ENCODE measurements around the gene ZNF70. TPM values are rescaled to one million over a fixed set of nuclear protein-coding genes. Genes with fewer than 3 reads are reported as not detected.

ZNF70 gene
- total and polyA plus RNA-seq, 7 donors, result 0.23 to 5.5 (median 2.6) TPM

DNA sequence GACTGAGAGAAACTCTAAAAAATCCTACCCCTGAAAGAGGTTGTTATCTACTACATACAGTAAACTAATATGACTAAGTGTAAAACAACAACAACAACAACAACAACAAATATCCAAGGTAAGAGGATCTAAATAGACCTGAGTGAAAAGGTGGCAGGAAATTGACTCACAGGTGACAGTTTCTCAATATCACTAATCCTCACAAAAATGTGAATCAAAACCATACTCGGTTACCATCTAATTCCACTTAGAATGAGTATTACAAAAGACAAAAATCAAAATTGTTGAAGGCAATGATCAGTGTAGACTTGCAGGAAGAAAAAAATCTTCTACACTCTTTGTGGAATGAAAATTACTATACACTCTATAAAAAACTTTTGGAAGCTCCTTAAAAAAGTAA lies 42.6 kb downstream of the ZNF70 start:
- Histone ChIP-seq H3K4me1 (no peaks in the 10 kb centered on the region), H3K9me3 (no peaks in the 10 kb centered on the region), H3K36me3 (peaks cover 0 to 100% (median 42%) of the 10 kb centered on the region in 4 donors), H3K27me3 (no peaks in the 10 kb centered on the region), H3K4me3 (no peak overlapping the region), H3K27ac (no peak overlapping the region)
- intact Hi-C loops (cut with DNase I), result no loop called here
- TF ChIP-seq POLR2A (IDR thresholded peaks at IDR 0.05) (no peak), CTCF (IDR thresholded peaks at IDR 0.05) (no peak), POLR2AphosphoS5 (IDR thresholded peaks at IDR 0.05) (no peak), EP300 (IDR thresholded peaks at IDR 0.05) (no peak)
- WGBS, 2 donors, result 73 to 87% methylated on average over 1 of the region's 1 CpG
- no peak for DNase-seq

- no peaks in the 10 kb centered on the region for H3K4me1 ChIP-seq
- intact Hi-C loops (cut with DNase I), result no loop called here
- H3K9me3 ChIP-seq, result no peaks in the 10 kb centered on the region
- H3K27ac ChIP-seq, result no peak overlapping the region
- 65 to 89% methylated on average over 3 of the region's 3 CpGs for WGBS, 2 donors
- peaks cover 0 to 95% (median 32%) of the 10 kb centered on the region in 4 donors for H3K36me3 ChIP-seq
- DNase-seq, result no peak
- H3K27me3 ChIP-seq, result no peaks in the 10 kb centered on the region
- no peak overlapping the region for H3K4me3 ChIP-seq
- no peak for TF ChIP-seq POLR2A (IDR thresholded peaks at IDR 0.05)
- TF ChIP-seq EP300 (IDR thresholded peaks at IDR 0.05), result no peak
Measured at GRCh38 chr22:23705358-23705757, 45.6 kb downstream of the ZNF70 start.

DNA sequence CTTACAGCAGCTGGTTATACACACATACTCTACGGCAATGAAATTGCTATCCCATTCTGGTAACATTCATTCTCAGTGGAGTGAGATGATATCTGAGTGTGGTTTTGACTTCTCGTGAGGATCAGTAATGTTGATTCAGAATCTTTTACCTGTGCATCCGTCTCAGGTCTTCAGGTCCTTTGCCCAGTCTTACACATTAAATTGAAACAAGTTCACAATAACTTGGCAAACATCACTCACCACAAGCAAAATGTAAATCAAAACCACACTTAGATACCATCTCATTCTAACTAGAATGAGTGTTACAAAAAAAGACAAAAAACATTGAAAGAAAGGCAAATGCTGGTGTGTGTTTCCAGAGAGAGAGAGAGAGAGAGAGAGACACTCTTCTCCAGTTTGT lies 46.1 kb downstream of the ZNF70 start:
- H3K9me3 ChIP-seq, result no peaks in the 10 kb centered on the region
- no peaks in the 10 kb centered on the region for H3K4me1 ChIP-seq
- no peak for DNase-seq
- intact Hi-C loops (cut with DNase I), result no loop called here
- H3K27me3 ChIP-seq, result no peaks in the 10 kb centered on the region
- H3K27ac ChIP-seq, result no peak overlapping the region
- TF ChIP-seq CTCF (IDR thresholded peaks at IDR 0.05) (no peak), POLR2A (IDR thresholded peaks at IDR 0.05) (no peak), EP300 (IDR thresholded peaks at IDR 0.05) (no peak), POLR2AphosphoS5 (IDR thresholded peaks at IDR 0.05) (no peak)
- no peak overlapping the region for H3K4me3 ChIP-seq
- peaks cover 0 to 95% (median 33%) of the 10 kb centered on the region in 4 donors for H3K36me3 ChIP-seq
- 84 to 90% methylated on average over 3 of the region's 3 CpGs for WGBS, 2 donors

- TF ChIP-seq CTCF (IDR thresholded peaks at IDR 0.05), result no peak
- TF ChIP-seq POLR2A (IDR thresholded peaks at IDR 0.05), result no peak
- TF ChIP-seq POLR2AphosphoS5 (IDR thresholded peaks at IDR 0.05), result no peak
- no peak for TF ChIP-seq EP300 (IDR thresholded peaks at IDR 0.05)
- H3K4me3 ChIP-seq, result no peak overlapping the region
- H3K27me3 ChIP-seq, result no peaks in the 10 kb centered on the region
- no peak for DNase-seq
- 94 to 95% methylated on average over 5 of the region's 5 CpGs for WGBS, 2 donors
- H3K27ac ChIP-seq, result no peak overlapping the region
- H3K9me3 ChIP-seq, result no peaks in the 10 kb centered on the region
- intact Hi-C loops (cut with DNase I), result no loop called here
- H3K4me1 ChIP-seq, result no peaks in the 10 kb centered on the region
- H3K36me3 ChIP-seq, result peaks cover 0 to 95% (median 31%) of the 10 kb centered on the region in 4 donors
Measured at GRCh38 chr22:23704062-23704461, 46.9 kb downstream of the ZNF70 start.

DNA sequence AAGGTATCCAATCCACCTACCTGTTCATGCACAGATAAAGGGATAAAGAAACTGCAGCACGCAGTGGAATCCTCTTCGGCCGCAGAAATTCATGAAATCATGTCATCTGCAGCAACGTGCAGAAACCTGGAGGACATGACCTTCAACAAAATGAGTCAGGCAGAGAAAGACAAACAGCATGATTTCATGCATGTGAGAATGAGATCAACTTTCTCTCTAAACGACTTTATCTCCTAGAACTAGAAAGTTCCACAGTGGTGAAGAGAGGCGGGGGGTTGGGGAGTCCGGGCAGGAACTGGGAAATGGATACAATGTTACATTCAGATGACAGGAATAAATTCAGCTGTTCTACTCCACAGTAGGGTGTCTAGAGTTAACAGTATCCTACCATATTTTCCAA lies 50.2 kb downstream of the ZNF70 start:
- no peak for DNase-seq
- no peak for TF ChIP-seq POLR2AphosphoS5 (IDR thresholded peaks at IDR 0.05)
- no peak for TF ChIP-seq EP300 (IDR thresholded peaks at IDR 0.05)

DNA sequence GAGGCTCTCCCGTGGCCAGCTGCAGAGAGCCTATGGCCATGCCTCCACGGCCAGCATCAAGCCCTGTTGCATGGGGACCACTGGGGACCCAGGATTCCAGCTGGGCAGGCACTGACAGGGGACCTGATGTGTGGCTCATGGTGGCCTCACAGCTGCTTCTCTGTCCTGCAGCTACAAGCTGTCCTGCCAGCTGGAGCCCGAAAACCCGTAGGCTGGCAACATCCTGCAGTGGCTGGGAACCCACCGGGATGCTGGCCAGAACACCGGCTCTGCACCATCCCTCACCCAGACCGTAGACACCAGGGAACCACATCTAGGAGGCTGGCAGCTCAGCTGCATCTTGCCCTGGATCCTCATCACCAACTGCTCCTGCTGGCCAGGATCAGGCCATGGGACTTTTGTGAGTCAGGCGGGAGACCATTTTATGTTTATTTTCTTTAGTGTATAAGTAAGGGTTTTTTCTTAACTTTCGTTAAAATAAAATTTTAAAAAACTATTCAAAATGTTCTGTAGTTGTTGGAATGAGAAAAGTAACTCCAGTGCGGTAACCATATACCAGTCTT lies 52.2 kb downstream of the ZNF70 start:
- Histone ChIP-seq H3K4me1 (no peaks in the 10 kb centered on the region), H3K4me3 (no peak overlapping the region), H3K9me3 (no peaks in the 10 kb centered on the region), H3K27me3 (no peaks in the 10 kb centered on the region), H3K36me3 (peaks cover 3 to 77% (median 18%) of the 10 kb centered on the region in 4 donors), H3K27ac (no peak overlapping the region)
- WGBS, 2 donors, result 96 to 97% methylated on average over 10 of the region's 10 CpGs
- intact Hi-C loops (cut with DNase I), result no loop called here
- TF ChIP-seq POLR2A (IDR thresholded peaks at IDR 0.05), result no peak
- no peak for TF ChIP-seq CTCF (IDR thresholded peaks at IDR 0.05)
- TF ChIP-seq POLR2AphosphoS5 (IDR thresholded peaks at IDR 0.05), result no peak
- no peak for TF ChIP-seq EP300 (IDR thresholded peaks at IDR 0.05)
- DNase-seq, result no peak

More for the DNA sequence above, 50.2 kb downstream of the ZNF70 start:
- H3K27ac ChIP-seq, result no peak overlapping the region
- no peaks in the 10 kb centered on the region for H3K4me1 ChIP-seq
- no peak overlapping the region for H3K4me3 ChIP-seq
- H3K36me3 ChIP-seq, result peaks cover 0 to 77% (median 10%) of the 10 kb centered on the region in 4 donors
- WGBS, 2 donors, result 87 to 90% methylated on average over 7 of the region's 7 CpGs
- intact Hi-C loops (cut with DNase I), result no loop called here
- H3K27me3 ChIP-seq, result no peaks in the 10 kb centered on the region
- H3K9me3 ChIP-seq, result no peaks in the 10 kb centered on the region
